ENCODE data around the gene RIMBP2. TPM values are rescaled to one million over a fixed set of nuclear protein-coding genes. Genes with fewer than 3 reads are reported as not detected.

Gene RIMBP2
- total RNA-seq, 2 donors from 2014 or later, result 5.6 to 6.0 TPM

DNA sequence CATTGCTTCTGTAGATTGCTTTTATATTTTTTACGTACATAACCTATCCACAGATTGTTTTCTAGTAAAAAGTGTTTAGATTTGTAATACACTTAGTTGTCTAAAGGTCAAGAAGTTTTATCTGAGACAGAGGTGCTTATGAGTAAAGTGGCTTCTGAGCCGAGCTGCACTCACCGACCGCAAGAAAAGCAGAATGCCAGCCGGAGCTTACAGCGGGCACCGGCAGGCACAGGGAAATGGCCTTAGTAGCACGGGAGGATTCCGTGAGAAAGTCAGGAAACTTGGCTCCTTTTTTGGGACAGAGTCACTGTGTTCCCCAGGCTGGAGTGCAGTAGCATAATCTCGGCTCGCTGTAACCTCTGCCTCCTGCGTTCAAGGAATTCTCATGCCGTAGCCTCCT, 348.6 kb downstream of the RIMBP2 start:
- DNase-seq (no peak), ATAC-seq (no peak)
- intact Hi-C loops (cut with DNase I, micrococcal nuclease), result no loop called here

DNA sequence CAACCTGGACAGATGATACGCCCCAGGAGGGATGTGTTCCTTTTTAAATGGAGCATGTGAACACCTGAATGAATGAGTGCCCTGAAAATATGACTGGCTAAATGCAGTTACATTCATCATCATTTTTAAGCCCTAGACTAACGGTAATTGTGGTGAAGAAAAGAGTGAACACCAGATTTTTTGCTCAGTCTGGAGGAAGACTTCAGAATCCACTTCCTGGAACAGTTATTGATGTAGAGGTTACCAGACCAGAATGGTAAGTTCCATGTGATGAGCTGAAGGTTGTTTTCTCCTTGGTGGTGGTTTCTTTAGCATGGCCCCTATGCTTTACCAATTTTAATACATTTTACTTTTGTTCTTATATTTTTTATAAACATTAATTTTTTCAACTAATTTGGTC, 349.1 kb downstream of the RIMBP2 start:
- intact Hi-C loops (cut with DNase I, micrococcal nuclease), result no loop called here
- ATAC-seq (no peak), DNase-seq (no peak)

DNA sequence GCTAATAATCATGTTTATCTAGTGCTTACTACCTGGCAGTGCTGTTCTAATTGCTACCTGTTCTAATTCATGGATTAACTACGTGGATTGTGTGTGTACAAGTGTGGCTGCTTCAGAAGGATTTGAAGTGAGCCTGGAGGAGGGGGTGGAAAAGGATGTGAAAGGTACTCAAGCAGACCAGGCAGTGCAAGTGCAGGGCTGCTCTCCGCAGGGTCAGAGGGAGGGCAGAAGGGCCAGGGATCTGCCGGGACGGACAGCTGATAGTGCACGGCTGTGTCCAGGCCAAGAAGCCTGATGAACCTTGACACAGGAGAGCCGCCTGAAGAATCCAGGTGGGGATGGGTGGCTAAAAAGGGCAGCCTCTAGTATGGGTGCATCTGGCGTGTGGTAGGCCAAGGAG, 349.9 kb downstream of the RIMBP2 start:
- ATAC-seq (no peak), DNase-seq (no peak)
- intact Hi-C loops (cut with DNase I, micrococcal nuclease), result no loop called here

DNA sequence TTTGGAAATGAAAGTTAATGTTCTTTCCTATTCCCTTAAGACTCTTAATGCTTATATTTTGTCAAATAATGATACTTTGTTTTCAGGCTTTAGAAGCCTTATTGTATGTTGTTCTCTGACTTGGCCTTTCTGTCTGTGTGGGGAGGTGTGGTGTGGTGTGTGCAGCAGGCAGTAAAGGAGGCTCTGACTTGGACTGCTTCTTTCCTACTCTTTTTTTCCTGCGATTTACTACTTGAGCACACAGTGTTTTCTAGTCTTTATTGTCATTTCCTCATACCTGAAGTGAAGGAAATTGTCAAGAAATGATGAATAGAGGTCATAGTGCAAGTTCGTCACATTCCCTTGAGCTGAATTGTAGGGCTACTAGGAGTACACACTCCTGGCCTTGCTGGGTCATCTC, 351.5 kb downstream of the RIMBP2 start:
- DNase-seq, result no peak
- intact Hi-C loops (cut with DNase I, micrococcal nuclease), result no loop called here
- peak; percentile 56 for ATAC-seq

DNA sequence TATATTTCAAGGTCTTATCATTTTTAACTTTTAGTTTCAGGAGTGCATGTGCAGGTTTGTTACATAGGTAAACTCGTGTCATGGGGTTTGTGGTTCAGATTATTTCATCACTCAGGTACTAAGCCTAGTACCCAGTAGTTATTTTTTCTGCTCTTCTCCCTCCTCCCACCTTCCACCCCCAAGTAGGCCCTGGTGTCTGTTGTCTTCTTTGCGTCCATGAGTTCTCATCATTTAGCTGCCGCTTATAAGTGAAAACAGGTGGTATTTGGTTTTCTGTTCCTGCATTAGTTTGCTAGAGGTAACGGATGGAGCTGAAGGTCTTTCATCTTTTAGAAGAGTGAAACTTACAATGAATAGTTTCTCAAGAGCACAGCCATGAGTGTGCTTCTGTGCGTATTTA, 354.0 kb downstream of the RIMBP2 start:
- DNase-seq (no peak), ATAC-seq (no peak)
- intact Hi-C loops (cut with DNase I, micrococcal nuclease), result no loop called here

DNA sequence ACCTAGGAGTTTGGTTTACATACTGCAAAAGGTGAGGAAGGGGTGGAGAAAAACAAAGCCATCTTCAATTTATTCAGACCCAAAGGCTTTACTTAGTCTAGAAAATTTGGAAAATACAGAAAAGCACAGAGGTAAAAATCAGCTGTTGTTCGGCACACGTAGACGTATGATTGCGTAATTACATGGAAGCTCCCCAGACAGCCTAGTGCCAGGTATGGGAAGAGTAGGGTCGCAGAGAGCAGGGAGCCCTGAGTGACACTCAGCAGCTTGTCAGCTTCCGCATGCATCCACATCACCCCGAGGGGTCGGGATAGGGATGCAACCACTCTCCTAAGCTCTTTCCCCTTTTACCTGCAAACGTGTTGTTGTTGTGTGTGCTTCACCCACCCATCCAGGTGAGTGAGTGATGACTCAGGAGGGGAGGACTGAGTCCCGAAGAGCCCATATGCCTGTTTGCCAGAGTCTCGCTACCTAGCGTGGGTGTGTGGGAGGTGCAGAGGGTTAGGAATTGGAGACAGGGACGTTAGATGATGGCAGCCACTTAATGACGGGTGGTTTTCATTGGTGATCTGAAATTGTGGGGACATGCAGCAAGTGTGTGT, 358.3 kb downstream of the RIMBP2 start:
- no peak for ATAC-seq
- DNase-seq, result no peak
- intact Hi-C loops (cut with DNase I, micrococcal nuclease), result no loop called here

DNA sequence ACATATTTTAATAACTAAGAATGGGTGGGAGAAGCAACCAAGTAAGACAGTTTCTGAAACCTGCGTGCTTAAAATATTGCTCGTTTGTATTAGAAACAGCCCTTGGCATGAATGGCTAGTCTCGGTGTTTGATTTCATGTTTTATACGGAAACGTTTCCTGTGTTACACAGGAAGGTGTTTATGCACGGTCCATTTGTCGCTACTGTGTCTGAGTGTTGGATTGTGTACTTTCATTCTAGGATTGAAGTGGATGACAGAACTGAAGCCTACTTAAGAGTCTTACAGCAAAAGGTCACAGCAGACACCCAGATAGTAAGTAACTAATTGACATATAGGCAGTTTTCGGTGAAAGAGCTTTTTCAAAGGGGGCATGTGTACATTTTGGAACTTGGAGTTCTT, 358.9 kb downstream of the RIMBP2 start:
- intact Hi-C loops (cut with DNase I, micrococcal nuclease), result no loop called here
- ATAC-seq, result no peak
- DNase-seq, result no peak

DNA sequence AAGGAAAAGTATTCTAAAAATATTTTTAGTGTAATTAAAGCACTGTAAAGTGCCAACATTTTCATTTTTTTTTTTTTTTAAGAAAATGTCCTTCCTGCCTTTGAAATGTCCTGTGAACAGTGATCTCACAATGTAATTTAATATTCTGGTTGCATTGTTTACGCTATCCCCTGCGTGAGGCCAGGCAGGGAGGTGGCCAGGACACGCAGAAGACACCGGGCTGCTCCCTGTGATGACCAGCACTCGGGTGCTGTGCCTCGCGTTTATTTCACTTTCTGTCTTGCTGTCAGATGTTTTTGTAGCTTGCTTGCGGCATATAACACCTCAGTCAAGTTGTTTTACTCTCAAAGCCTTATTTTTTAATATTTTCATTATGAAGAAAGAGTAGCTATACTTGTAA, 359.9 kb downstream of the RIMBP2 start:
- intact Hi-C loops (cut with DNase I, micrococcal nuclease), result no loop called here
- DNase-seq (no peak), ATAC-seq (no peak)

DNA sequence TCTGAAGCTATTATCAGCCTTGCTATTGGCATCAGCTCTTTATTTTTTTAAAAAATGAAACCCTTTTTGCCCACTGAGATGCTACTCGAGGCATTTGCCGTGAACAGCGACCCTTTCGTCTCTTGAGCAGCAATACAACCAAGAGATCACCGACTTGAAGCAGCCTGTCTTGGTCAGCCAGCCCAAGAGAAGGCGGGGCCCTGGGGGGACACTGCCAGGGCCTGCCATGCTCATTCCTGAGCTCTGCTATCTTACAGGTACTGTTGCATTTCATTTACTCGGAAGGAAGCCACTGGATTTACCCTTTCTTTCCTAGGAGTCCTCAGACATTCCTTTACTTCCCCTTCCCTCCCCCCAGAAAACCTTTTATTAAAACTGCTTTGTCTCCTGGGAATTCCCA, 361.7 kb downstream of the RIMBP2 start:
- ATAC-seq (no peak), DNase-seq (no peak)

DNA sequence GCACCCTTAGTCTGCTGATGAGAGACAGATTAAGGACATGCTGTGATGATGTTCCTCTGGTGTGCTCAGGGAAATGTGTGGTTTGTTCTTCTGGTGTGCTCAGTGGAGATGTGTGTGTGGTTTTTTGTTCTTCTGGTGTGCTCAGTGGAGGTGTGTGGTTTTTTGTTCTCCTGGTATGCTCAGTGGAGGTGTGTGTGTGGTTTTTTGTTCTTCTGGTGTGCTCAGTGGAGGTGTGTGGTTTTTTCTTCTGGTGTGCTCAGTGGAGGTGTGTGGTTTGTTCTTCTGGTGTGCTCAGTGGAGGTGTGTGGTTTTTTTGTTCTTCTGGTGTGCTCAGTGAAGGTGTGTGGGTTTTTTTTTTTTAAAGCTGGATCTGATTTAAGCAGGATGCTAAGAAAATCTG, 363.0 kb downstream of the RIMBP2 start:
- ATAC-seq (no peak), DNase-seq (no peak)
- intact Hi-C loops (cut with DNase I, micrococcal nuclease), result no loop called here

More for the DNA sequence above, 361.7 kb downstream of the RIMBP2 start:
- intact Hi-C loops (cut with DNase I, micrococcal nuclease), result no loop called here

DNA sequence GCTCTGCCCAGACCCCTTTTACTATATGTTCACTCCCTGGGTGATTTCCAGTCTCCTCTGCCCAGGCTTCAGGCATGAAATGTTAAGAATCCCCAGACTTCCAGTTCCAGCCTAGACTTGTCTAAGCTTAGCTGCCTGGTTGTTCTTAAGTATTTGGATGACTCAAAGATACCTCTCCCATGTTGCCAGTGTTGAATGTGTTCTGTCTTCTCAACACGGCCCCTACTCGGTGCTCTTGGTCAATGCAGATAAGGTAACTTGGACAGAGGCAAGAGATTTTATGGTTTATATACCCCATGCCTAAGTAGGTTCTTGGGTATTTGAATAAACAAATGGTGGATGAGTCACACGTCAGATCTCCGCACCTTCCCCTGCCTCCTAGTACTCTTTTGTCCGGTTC, 364.8 kb downstream of the RIMBP2 start:
- ATAC-seq (no peak), DNase-seq (no peak)
- intact Hi-C loops (cut with DNase I, micrococcal nuclease), result no loop called here

DNA sequence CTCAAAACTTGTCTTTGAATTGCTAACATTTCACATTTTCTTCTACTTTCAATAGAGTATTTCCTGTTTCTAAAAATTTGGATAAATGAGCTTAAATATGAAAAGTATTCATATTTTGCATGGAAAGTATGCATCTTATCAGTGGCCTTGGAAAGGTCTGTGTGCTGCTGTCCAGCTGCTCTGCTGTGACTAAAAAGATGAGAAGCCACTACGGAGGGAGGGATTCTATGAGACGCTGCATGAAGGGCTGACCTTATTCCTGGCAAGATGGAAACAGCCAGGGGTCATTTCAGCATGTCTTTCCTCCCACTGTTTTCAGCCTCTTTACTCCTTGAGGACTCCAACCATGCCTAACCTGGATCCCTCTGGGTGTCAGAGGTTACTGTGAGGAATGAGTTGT, 365.4 kb downstream of the RIMBP2 start:
- ATAC-seq (no peak), DNase-seq (no peak)
- intact Hi-C loops (cut with DNase I, micrococcal nuclease), result no loop called here

DNA sequence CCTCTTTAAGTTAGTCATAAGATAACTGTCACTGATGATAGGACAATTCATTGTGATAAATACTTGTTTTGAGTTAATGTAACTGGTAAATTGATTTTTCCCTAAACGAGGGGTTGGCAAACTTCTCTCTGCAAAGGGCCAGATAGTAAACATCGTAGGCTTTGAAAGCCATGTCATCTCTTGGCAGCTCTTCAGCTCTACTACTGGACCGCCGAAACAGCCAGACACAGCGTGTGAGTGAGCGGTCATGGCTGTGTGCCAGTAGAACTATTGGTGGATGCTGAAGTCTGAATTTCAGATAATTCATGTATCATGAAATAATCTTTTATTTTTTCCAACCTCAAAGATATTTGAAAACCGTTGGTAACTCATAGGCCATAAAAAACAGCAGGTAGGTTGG, 368.5 kb downstream of the RIMBP2 start:
- no peak for DNase-seq
- intact Hi-C loops (cut with DNase I, micrococcal nuclease), result no loop called here
- ATAC-seq, result no peak

Other genes starting within 250 kb of the RIMBP2 start
- 1 to 10 TPM; 2.9 to 7.1 TPM for gene STX2, start 123.0 kb upstream of the RIMBP2 start, total RNA-seq
- 100 to 1,000 TPM; 266 to 344 TPM for gene RAN, start 155.8 kb upstream of the RIMBP2 start, total RNA-seq
- gene ADGRD1, start 237.6 kb upstream of the RIMBP2 start, total RNA-seq, result 1 to 10 TPM; 4.0 to 5.8 TPM